Ovary (tissue), 9 donors: Measurements from ENCODE around the gene OR51A2. TPM values are rescaled to one million over a fixed set of nuclear protein-coding genes. Genes with fewer than 3 reads are reported as not detected.

ENCODE experiments used
- DNase-seq, 5 donors: peaks; one replicate each; pipeline ENCODE4 v3.0.0-alpha.2; 2019 to 2020
- H3K27ac ChIP-seq, 2 donors: fragments of 200-600 bp; one replicate each; pipeline versions ENCODE4 v1.5.1 to v1.8.0; 2019 to 2022
- H3K27me3 ChIP-seq: fragments of 200-600 bp; one replicate; pipeline ENCODE4 v1.8.0; 2022
- H3K36me3 ChIP-seq: fragments of 200-600 bp; sonication (generic); one replicate; pipeline ENCODE4 v1.5.1; 2019
- H3K4me1 ChIP-seq: one replicate; pipeline ENCODE4 v1.8.1; 2013; ENCODE audit warnings: mild to moderate bottlenecking, moderate library complexity; ENCODE audit not compliant: insufficient read depth
- H3K4me3 ChIP-seq: fragments of 200-600 bp; sonication (generic); one replicate; pipeline ENCODE4 v1.5.1; 2017
- H3K9me3 ChIP-seq, 2 donors: fragments of 200-600 bp in 1 of 2; sonication (generic) in 1 of 2; one replicate each; pipeline versions ENCODE4 v1.5.1 to v1.8.1; 2013 to 2019; ENCODE audit warnings: mild to moderate bottlenecking in 1 of 2, moderate library complexity in 1 of 2
- EP300 ChIP-seq: sonication (generic); formaldehyde crosslinking; IDR thresholded peaks from one replicate; pipeline ENCODE4 v1.6.1; 2017; ENCODE audit warnings: antibody characterized with exemption
- POLR2A ChIP-seq: fragments of 450-650 bp; IDR thresholded peaks from one replicate; pipeline ENCODE4 v1.6.1; 2017; ENCODE audit warnings: antibody characterized with exemption, mild to moderate bottlenecking, moderate library complexity
- intact Hi-C, 4 donors: fragments of 100-400 bp; cut with DNase I; formaldehyde crosslinking; loops; one replicate each; pipeline versions ENCODE4 v1.11.0 to v1.15.1; 2022 to 2023
- polyA plus RNA-seq, 2 donors: library from polyadenylated mRNA; stranded (reverse); fragments of 200-250 nt in 1 of 2; fragments of 350-450 nt in 1 of 2; fragmentation: Illumina TruSeq in 1 of 2; extraction: RNeasy Lipid Tissue Mini Kit (QIAGEN cat#74804) in 1 of 2; gene quantifications; one replicate each; pipeline ENCODE4 v1.2.3, GENCODE V29; 2013 to 2014
- total RNA-seq, 7 donors: library from RNA; depleted of rRNA in 2 of 7; stranded (reverse); fragments of >200 nt in 2 of 7; fragmentation: NEBNext Ultra II Directional in 3 of 7; extraction: Animal tissue kit (Norgen Biotek cat#: 25700) in 3 of 7; gene quantifications; one replicate each; pipeline versions ENCODE4 v1.1.0 to v1.2.4, GENCODE V29; 2016 to 2023
- TF ChIP-seq, protein P1 (sequence below), 3 donors: fragments of 450-650 bp in 2 of 3; fragments of 200-600 bp in 1 of 3; IDR thresholded peaks; one replicate each; pipeline versions ENCODE4 v1.5.1 to v1.8.0; 2016 to 2022; ENCODE audit warnings: antibody characterized with exemption in 3 of 3, mild to moderate bottlenecking in 1 of 3
- donor health status: DM: no; HTN: no; CAD: no; lungs with moderate emphysema.
- donor health status: DM: no; HTN: no; CAD: no.
- donor health status: Bipolar disorder and iron deficiency.
- donor health status: DM: yes; HTN: yes; CAD: no.
- donor health status: DM: no; HTN: no; CAD: no.
- donor health status: DM: yes; HTN: yes; CAD: no.

Gene OR51A2
- total and polyA plus RNA-seq, 9 donors = not detected

DNA sequence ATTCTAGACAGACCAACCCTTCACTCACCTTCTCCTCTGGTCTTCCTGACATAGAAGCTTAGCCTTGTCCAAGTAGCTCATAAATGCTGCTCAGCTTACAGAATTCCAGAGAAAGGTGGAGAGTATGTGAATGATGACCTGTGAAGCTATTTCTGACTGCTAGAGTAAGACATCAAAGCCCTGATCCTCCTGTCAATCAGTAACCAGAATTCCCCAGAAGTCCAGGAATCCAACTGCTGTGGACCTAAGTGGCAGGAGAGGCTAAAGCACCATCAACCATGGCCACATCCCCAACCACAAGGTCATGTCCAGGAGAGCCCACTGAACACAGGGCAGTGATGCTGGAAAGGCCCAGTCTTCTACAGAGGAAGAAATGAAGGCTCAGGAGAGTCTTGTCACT, 38.9 kb downstream of the OR51A2 start:
- H3K4me1 ChIP-seq = no peaks in the 10 kb centered on the region
- intact Hi-C loops = no loop called here
- no peak for DNase-seq
- H3K9me3 ChIP-seq = no peaks in the 10 kb centered on the region
- H3K36me3 ChIP-seq = no peaks in the 10 kb centered on the region
- TF ChIP-seq, protein P1, sequence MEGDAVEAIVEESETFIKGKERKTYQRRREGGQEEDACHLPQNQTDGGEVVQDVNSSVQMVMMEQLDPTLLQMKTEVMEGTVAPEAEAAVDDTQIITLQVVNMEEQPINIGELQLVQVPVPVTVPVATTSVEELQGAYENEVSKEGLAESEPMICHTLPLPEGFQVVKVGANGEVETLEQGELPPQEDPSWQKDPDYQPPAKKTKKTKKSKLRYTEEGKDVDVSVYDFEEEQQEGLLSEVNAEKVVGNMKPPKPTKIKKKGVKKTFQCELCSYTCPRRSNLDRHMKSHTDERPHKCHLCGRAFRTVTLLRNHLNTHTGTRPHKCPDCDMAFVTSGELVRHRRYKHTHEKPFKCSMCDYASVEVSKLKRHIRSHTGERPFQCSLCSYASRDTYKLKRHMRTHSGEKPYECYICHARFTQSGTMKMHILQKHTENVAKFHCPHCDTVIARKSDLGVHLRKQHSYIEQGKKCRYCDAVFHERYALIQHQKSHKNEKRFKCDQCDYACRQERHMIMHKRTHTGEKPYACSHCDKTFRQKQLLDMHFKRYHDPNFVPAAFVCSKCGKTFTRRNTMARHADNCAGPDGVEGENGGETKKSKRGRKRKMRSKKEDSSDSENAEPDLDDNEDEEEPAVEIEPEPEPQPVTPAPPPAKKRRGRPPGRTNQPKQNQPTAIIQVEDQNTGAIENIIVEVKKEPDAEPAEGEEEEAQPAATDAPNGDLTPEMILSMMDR (IDR thresholded peaks at IDR 0.05) = no peak
- no peak for TF ChIP-seq EP300
- TF ChIP-seq POLR2A = no peak
- no peak overlapping the region for H3K27ac ChIP-seq
- H3K27me3 ChIP-seq = no peaks in the 10 kb centered on the region
- no peak overlapping the region for H3K4me3 ChIP-seq

Other genes starting within 250 kb of the OR51A2 start
- gene OR51F1, start 185.8 kb downstream of the OR51A2 start, total RNA-seq = not detected
- gene OR51F1, start 185.8 kb downstream of the OR51A2 start, polyA plus RNA-seq = not detected
- gene OR52R1, start 151.3 kb downstream of the OR51A2 start, total RNA-seq = not detected
- not detected for gene OR52R1, start 151.3 kb downstream of the OR51A2 start, polyA plus RNA-seq
- gene OR51F2, start 134.4 kb downstream of the OR51A2 start, total RNA-seq = not detected
- gene OR51F2, start 134.4 kb downstream of the OR51A2 start, polyA plus RNA-seq = not detected
- not detected for gene OR51S1, start 106.5 kb downstream of the OR51A2 start, total RNA-seq
- gene OR51S1, start 106.5 kb downstream of the OR51A2 start, polyA plus RNA-seq = not detected
- not detected for gene OR51T1, start 73.8 kb downstream of the OR51A2 start, total RNA-seq
- not detected for gene OR51T1, start 73.8 kb downstream of the OR51A2 start, polyA plus RNA-seq
- not detected for gene OR51A7, start 51.9 kb downstream of the OR51A2 start, total RNA-seq
- not detected for gene OR51A7, start 51.9 kb downstream of the OR51A2 start, polyA plus RNA-seq
- not detected for gene OR51G2, start 36.4 kb downstream of the OR51A2 start, total RNA-seq
- gene OR51G2, start 36.4 kb downstream of the OR51A2 start, polyA plus RNA-seq = not detected
- gene OR51G1, start 31.4 kb downstream of the OR51A2 start, total RNA-seq = not detected
- gene OR51G1, start 31.4 kb downstream of the OR51A2 start, polyA plus RNA-seq = not detected
- not detected for gene OR51A4, start 8.1 kb downstream of the OR51A2 start, total RNA-seq
- not detected for gene OR51A4, start 8.1 kb downstream of the OR51A2 start, polyA plus RNA-seq
- gene OR51L1, start 39.1 kb upstream of the OR51A2 start, total RNA-seq = not detected
- gene OR51L1, start 39.1 kb upstream of the OR51A2 start, polyA plus RNA-seq = not detected
- gene OR52J3, start 90.8 kb upstream of the OR51A2 start, total RNA-seq = not detected
- not detected for gene OR52J3, start 90.8 kb upstream of the OR51A2 start, polyA plus RNA-seq
- gene OR52E2, start 103.9 kb upstream of the OR51A2 start, total RNA-seq = not detected
- gene OR52E2, start 103.9 kb upstream of the OR51A2 start, polyA plus RNA-seq = not detected
- not detected for gene OR52E1, start 113.9 kb upstream of the OR51A2 start, total RNA-seq
- not detected for gene OR52E1, start 113.9 kb upstream of the OR51A2 start, polyA plus RNA-seq
- not detected for gene OR52A5, start 182.6 kb upstream of the OR51A2 start, total RNA-seq
- gene OR52A5, start 182.6 kb upstream of the OR51A2 start, polyA plus RNA-seq = not detected
- gene OR52A1, start 199.0 kb upstream of the OR51A2 start, total RNA-seq = under 1 TPM in 1 of 7 donors, not detected in 6; 0.02 TPM
- gene OR52A1, start 199.0 kb upstream of the OR51A2 start, polyA plus RNA-seq = not detected
- not detected for gene OR51V1, start 245.0 kb upstream of the OR51A2 start, total RNA-seq
- not detected for gene OR51V1, start 245.0 kb upstream of the OR51A2 start, polyA plus RNA-seq